Endometrium (tissue), 2 donors: Measurements from ENCODE around the gene HBG2.

Experiments used
- FAIRE-seq: peaks from 2 replicates; lab custom pipeline; 2012; peaks lifted over from hg19 to GRCh38; lab: Jason Lieb, UNC
- donor health status: control.
- donor health status: control.

HBG2 gene

DNA sequence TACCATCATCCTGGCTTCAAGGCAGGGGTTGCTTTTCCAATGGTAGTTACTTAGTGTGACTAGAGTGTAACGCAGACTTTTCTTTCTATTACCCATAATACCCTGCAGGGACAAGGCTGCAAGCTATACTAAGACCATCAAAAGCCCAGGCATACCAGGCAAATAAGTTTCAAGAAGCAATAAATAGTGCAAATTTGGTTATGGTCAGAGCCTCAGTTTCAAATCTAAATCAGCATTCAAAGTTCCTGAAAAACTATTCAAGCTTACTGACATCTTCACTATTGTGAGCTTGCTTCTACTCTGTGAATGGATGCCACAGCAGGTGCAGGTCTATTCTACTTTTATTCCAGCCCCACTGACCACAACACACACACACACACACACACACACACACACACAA, 25.2 kb downstream of the HBG2 start:
- no peak for FAIRE-seq

DNA sequence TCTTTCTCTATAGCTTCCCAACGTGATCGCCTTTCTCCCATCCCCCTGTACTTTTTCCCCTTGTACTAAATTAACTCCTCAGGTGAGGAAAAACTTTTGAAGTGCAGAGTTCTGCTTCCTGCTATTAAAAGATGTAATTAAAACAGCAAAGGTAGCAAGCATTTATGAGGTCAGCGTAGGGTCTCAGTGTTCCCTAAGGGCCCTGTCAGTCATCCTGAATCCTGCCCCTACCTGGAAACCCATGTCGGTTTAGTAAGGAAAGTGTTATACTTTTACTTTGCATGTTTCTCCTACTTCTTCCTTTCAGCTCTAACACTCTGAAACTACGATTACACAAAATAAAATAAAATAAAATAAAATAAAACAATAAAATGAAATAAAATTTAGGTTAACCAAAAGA, 26.5 kb downstream of the HBG2 start:
- no peak for FAIRE-seq

DNA sequence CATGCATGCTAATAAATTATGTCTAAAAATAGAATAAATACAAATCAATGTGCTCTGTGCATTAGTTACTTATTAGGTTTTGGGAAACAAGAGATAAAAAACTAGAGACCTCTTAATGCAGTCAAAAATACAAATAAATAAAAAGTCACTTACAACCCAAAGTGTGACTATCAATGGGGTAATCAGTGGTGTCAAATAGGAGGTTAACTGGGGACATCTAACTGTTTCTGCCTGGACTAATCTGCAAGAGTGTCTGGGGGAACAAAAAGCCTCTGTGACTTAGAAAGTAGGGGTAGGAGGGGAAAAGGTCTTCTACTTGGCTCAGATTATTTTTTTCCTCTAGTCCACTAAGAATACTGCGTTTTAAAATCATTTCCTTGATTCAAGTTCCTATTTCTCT, 26.9 kb downstream of the HBG2 start:
- FAIRE-seq, result no peak

DNA sequence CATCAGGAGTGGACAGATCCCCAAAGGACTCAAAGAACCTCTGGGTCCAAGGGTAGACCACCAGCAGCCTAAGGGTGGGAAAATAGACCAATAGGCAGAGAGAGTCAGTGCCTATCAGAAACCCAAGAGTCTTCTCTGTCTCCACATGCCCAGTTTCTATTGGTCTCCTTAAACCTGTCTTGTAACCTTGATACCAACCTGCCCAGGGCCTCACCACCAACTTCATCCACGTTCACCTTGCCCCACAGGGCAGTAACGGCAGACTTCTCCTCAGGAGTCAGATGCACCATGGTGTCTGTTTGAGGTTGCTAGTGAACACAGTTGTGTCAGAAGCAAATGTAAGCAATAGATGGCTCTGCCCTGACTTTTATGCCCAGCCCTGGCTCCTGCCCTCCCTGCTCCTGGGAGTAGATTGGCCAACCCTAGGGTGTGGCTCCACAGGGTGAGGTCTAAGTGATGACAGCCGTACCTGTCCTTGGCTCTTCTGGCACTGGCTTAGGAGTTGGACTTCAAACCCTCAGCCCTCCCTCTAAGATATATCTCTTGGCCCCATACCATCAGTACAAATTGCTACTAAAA, 27.8 kb downstream of the HBG2 start, which contains the start of gene HBB:
Gene HBB (minus strand): TSS at position 340 of the 579 bp plus-strand sequence. CDS start 50 bp downstream, at position 290.
- no peak for FAIRE-seq

DNA sequence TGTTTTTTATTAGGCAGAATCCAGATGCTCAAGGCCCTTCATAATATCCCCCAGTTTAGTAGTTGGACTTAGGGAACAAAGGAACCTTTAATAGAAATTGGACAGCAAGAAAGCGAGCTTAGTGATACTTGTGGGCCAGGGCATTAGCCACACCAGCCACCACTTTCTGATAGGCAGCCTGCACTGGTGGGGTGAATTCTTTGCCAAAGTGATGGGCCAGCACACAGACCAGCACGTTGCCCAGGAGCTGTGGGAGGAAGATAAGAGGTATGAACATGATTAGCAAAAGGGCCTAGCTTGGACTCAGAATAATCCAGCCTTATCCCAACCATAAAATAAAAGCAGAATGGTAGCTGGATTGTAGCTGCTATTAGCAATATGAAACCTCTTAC, 29.1 kb downstream of the HBG2 start:
- no peak for FAIRE-seq

DNA sequence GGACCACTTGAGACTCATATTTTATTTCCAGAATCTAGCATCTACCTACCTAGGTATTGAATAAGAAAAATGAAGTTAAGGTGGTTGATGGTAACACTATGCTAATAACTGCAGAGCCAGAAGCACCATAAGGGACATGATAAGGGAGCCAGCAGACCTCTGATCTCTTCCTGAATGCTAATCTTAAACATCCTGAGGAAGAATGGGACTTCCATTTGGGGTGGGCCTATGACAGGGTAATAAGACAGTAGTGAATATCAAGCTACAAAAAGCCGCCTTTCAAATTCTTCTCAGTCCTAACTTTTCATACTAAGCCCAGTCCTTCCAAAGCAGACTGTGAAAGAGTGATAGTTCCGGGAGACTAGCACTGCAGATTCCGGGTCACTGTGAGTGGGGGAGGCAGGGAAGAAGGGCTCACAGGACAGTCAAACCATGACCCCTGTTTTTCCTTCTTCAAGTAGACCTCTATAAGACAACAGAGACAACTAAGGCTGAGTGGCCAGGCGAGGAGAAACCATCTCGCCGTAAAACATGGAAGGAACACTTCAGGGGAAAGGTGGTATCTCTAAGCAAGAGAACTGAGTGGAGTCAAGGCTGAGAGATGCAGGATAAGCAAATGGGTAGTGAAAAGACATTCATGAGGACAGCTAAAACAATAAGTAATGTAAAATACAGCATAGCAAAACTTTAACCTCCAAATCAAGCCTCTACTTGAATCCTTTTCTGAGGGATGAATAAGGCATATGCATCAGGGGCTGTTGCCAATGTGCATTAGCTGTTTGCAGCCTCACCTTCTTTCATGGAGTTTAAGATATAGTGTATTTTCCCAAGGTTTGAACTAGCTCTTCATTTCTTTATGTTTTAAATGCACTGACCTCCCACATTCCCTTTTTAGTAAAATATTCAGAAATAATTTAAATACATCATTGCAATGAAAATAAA, 29.8 kb downstream of the HBG2 start:
- no peak for FAIRE-seq

DNA sequence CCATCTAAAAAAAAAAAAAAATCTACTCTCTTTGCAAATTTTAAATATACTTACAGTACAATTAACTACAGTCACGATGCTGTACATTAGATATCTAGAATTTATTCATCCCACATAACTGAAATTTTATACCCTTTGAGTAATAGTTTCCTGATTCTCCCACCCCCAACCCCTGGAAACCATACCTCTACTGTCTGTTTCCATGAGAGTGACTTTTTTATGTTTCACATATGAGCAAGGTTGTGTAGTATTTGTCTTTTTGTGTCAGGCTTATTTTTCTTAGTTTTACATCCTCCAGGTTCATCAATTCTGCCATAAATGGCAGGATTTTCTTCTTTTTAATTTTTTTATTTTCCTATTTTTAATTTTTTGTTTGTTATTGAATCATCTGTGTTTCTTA, 30.9 kb downstream of the HBG2 start:
- no peak for FAIRE-seq

DNA sequence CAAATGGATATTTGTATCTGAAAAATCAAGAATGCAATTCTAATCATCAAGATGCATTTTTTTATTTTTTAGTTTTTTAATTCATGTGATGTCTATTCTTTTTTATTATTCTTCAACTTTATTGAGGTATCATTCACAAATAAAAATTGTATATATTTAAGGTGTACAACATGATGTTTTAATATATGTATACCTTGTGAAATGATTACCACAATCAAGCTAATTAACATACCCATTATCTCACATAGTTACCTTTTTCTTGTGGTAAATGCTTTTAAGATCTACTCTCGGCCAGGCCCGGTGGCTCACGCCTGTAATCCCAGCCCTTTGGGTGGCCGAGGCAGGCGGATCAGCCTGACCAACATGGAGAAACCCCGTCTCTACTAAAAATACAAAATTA, 31.4 kb downstream of the HBG2 start:
- no peak for FAIRE-seq

DNA sequence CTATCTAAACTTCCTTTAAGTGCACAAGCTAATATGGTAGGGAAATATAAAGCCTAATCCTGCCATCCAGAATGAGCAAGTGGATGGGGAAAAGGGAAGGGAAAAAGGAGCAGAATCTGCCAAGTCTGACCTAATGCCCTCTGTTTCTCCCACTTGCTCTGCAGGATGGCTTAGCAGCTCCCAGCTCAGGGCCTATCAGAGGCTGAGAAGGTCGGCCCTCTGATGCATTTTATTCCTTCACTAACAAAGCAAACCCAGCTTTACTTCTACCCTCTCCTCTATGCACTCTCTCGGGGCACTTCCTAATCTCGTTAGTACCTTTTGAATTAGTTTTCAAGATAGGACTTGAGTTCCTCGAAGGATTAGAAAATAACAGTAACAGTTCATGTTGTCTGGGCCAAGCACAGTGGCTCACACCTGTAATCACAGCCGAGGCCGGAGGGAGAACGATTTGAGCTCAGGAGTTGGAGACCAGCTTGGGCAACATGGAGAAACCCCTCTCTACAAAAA, 44.1 kb downstream of the HBG2 start:
- FAIRE-seq, result no peak

DNA sequence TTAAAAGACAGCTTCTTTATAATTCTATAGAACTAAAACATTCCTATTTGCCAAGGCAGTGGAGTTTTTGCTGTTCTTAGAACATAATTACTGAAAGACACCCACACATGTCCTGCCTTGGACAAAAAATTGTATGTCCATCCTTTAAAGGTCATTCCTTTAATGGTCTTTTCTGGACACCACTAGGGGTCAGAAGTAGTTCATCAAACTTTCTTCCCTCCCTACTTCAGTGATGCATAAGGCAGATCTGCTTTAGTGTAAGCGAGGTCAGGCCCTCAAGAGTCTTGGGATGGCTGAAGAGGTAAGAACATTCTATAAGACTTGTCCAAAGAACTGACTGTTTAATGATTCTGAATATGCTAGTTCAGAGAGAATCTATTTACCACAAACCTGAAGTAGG, 49.8 kb downstream of the HBG2 start:
- no peak for FAIRE-seq

DNA sequence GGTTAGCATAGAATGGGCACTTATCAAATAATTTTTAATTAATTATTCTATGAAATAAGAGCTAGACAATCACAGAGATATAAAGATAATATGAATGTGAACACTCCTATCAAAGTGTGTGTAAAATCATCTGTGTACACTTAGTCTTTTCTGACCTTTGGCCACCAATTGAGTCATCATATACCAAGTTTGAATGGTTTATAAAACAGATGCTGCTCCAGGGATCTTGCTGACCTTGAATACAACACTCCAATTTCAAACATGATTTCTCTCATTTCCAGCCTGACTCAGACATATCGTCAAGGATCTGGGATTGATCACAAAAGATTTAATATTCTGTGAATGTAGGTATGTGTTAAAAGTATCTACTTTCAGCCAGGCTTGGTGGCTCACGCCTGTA, 51.2 kb downstream of the HBG2 start:
- FAIRE-seq, result no peak
